HG02973 (cell line): Measurements from ENCODE around the gene TIMP2.
"Not testable (repeated sequence)": the region's sequence is repeated elsewhere in the genome, so short reads cannot be mapped to it uniquely, and the experiment has no call there.

Experiments used
- ATAC-seq: cut with Tn5 transposase; IDR thresholded peaks from one replicate; pipeline ENCODE4 v1.9.1; 2021; ENCODE audit warnings: moderate library complexity; ENCODE audit not compliant: unreplicated experiment

The TIMP2 gene

GRCh38 chr17:78908426-78908825 is 16.8 kb downstream of the TIMP2 start:
- no peak for ATAC-seq

GRCh38 chr17:78905541-78905940 is 19.6 kb downstream of the TIMP2 start:
- no peak for ATAC-seq

GRCh38 chr17:78905116-78905515 is 20.1 kb downstream of the TIMP2 start:
- no peak for ATAC-seq

- ATAC-seq = no peak
Measured at GRCh38 chr17:78904371-78904770, 20.8 kb downstream of the TIMP2 start.

- no peak for ATAC-seq
Measured at GRCh38 chr17:78903101-78903779, 21.9 kb downstream of the TIMP2 start, which contains the start of gene CEP295NL. CEP295NL (minus strand) TSS chr17:78903201; CDS start chr17:78901828, 1,373 bp downstream.

- not testable (repeated sequence) for ATAC-seq
Measured at GRCh38 chr17:78902231-78902630, 23.0 kb downstream of the TIMP2 start.

GRCh38 chr17:78901806-78902205 is 23.4 kb downstream of the TIMP2 start:
- ATAC-seq = no peak

- ATAC-seq = no peak
Measured at GRCh38 chr17:78900816-78901215, 24.4 kb downstream of the TIMP2 start.

GRCh38 chr17:78899361-78900260 is 25.6 kb downstream of the TIMP2 start:
- ATAC-seq = no peak

GRCh38 chr17:78898947-78899346 is 26.2 kb downstream of the TIMP2 start:
- no peak for ATAC-seq

GRCh38 chr17:78898075-78898836 is 26.9 kb downstream of the TIMP2 start:
- no peak for ATAC-seq

GRCh38 chr17:78897664-78898047 is 27.5 kb downstream of the TIMP2 start:
- ATAC-seq = no peak

- no peak for ATAC-seq
Measured at GRCh38 chr17:78896834-78897663, 28.1 kb downstream of the TIMP2 start.

- ATAC-seq = no peak
Measured at GRCh38 chr17:78896091-78896833, 28.9 kb downstream of the TIMP2 start.

GRCh38 chr17:78895322-78895721 is 29.9 kb downstream of the TIMP2 start:
- ATAC-seq = no peak

- no peak for ATAC-seq
Measured at GRCh38 chr17:78893684-78894083, 31.5 kb downstream of the TIMP2 start.

GRCh38 chr17:78892936-78893379 is 32.2 kb downstream of the TIMP2 start:
- no peak for ATAC-seq

- no peak for ATAC-seq
Measured at GRCh38 chr17:78892520-78892919, 32.7 kb downstream of the TIMP2 start.

GRCh38 chr17:78892062-78892456 is 33.1 kb downstream of the TIMP2 start:
- ATAC-seq = no peak
